Pancreas (tissue), 10 donors: ENCODE measurements around the gene COMMD1. TPM values are rescaled to one million over a fixed set of nuclear protein-coding genes. Genes with fewer than 3 reads are reported as not detected.

Source experiments
- ATAC-seq, 4 donors: fragments of 200-7000 bp; cut with Tn5 transposase; one replicate each; pipeline versions ENCODE4 v1.8.0 to v1.9.1; 2020; ENCODE audit warnings: mild to moderate bottlenecking in 4 of 4, moderate library complexity in 4 of 4
- DNase-seq, 6 donors: peaks; one replicate each; pipeline ENCODE4 v3.0.0-alpha.2; 2020
- FAIRE-seq: peaks from 2 replicates; lab custom pipeline; 2012; peaks lifted over from hg19 to GRCh38; lab: Jason Lieb, UNC
- H3K27ac ChIP-seq, 4 donors: fragments of 200-600 bp; sonication (generic); 1 replicate in 3 of 4; 2 replicates in 1 of 4; pipeline versions ENCODE4 v1.5.0 to v1.8.0; 2020
- H3K27me3 ChIP-seq, 4 donors: fragments of 200-600 bp; one replicate each; pipeline ENCODE4 v1.8.0; 2021
- H3K36me3 ChIP-seq, 3 donors: fragments of 200-600 bp; sonication (generic) in 1 of 3; one replicate each; pipeline versions ENCODE4 v1.5.0 to v1.8.0; 2020 to 2021
- H3K4me1 ChIP-seq, 3 donors: fragments of 200-600 bp; one replicate each; pipeline ENCODE4 v1.8.0; 2021
- H3K4me3 ChIP-seq, 4 donors: fragments of 200-600 bp; sonication (generic) in 2 of 4; one replicate each; pipeline versions ENCODE4 v1.5.0 to v1.8.0; 2020 to 2021
- H3K9me3 ChIP-seq, 4 donors: fragments of 200-600 bp; one replicate each; pipeline ENCODE4 v1.8.0; 2021
- WGBS, 2 donors: extraction: QIAGEN DNeasy Blood & Tissue Kit; methylation state at CpG; one replicate each; pipeline ENCODE4 v1.1.7; 2013; 5-methylcytosine and 5-hydroxymethylcytosine counted together
- intact Hi-C, 3 donors: fragments of 100-400 bp; cut with DNase I; formaldehyde crosslinking; loops; one replicate each; pipeline versions ENCODE4 v1.11.1 to v1.14.2; 2022
- polyA plus RNA-seq, 2 donors: library from polyadenylated mRNA; stranded (reverse); fragments of 200-250 nt; gene quantifications; one replicate each; pipeline ENCODE4 v1.2.3, GENCODE V29; 2013
- total RNA-seq, 6 donors: library from RNA; stranded (reverse); fragmentation: NEBNext Ultra II Directional in 4 of 6; extraction: Animal tissue kit (Norgen Biotek cat#: 25700) in 4 of 6; gene quantifications; one replicate each; pipeline versions ENCODE4 v1.2.1 to v1.2.4, GENCODE V29; 2021 to 2023
- TF ChIP-seq, protein P1 (sequence below), 4 donors: fragments of 200-600 bp; sonication (generic) in 3 of 4; IDR thresholded peaks; one replicate each; pipeline versions ENCODE4 v1.5.0 to v1.8.0; 2021; ENCODE audit warnings: antibody characterized with exemption in 4 of 4
- donor health status: healthy with polysubstance abuse.
- donor health status: DM: no; HTN: no; CAD: no; lungs with moderate emphysema.
- donor health status: DM: no; HTN: no; CAD: no.
- donor health status: control.
- donor health status: control.
- donor health status: Bipolar disorder and iron deficiency.
- donor health status: DM: yes; HTN: yes; CAD: no.
- donor health status: DM: no; HTN: no; CAD: no.
- donor health status: DM: no; HTN: no; CAD: no.
- donor health status: DM: yes; HTN: yes; CAD: no.

Gene COMMD1
- total and polyA plus RNA-seq, 8 donors = 9.3 to 27.0 (median 15.8) TPM

DNA sequence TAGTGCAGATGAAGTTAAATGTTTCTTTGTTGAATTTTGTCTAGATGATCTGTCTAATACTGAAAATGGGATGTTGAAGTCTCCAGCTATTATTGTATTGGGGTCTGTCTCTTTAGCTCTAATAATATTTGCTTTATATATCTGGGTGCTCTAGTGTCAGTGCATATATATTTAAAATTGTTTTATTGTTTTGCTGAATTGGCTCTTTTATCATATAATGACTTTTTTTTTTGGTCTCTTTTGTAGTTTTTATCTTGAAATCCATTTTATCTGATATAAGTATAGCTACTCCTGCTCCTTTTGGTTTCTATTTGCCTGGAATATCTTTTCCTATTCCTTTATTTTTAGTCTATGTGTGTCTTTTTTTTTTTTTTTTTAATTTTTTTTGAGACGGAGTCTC is 79.2 kb downstream of the COMMD1 start:
- Histone ChIP-seq H3K9me3 (no peaks in the 10 kb centered on the region), H3K4me3 (no peak overlapping the region), H3K36me3 (no peaks in the 10 kb centered on the region), H3K27ac (no peak overlapping the region), H3K4me1 (no peaks in the 10 kb centered on the region), H3K27me3 (no peaks in the 10 kb centered on the region)
- intact Hi-C loops = no loop called here
- 95% methylated on average over 1 of the region's 1 CpG; no CpG with 5 or more reads in 1 of the 2 donors for WGBS, 2 donors
- no peak for FAIRE-seq
- TF ChIP-seq, protein P1, sequence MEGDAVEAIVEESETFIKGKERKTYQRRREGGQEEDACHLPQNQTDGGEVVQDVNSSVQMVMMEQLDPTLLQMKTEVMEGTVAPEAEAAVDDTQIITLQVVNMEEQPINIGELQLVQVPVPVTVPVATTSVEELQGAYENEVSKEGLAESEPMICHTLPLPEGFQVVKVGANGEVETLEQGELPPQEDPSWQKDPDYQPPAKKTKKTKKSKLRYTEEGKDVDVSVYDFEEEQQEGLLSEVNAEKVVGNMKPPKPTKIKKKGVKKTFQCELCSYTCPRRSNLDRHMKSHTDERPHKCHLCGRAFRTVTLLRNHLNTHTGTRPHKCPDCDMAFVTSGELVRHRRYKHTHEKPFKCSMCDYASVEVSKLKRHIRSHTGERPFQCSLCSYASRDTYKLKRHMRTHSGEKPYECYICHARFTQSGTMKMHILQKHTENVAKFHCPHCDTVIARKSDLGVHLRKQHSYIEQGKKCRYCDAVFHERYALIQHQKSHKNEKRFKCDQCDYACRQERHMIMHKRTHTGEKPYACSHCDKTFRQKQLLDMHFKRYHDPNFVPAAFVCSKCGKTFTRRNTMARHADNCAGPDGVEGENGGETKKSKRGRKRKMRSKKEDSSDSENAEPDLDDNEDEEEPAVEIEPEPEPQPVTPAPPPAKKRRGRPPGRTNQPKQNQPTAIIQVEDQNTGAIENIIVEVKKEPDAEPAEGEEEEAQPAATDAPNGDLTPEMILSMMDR (IDR thresholded peaks at IDR 0.05) = no peak
- no peak for DNase-seq
- no peak for ATAC-seq

DNA sequence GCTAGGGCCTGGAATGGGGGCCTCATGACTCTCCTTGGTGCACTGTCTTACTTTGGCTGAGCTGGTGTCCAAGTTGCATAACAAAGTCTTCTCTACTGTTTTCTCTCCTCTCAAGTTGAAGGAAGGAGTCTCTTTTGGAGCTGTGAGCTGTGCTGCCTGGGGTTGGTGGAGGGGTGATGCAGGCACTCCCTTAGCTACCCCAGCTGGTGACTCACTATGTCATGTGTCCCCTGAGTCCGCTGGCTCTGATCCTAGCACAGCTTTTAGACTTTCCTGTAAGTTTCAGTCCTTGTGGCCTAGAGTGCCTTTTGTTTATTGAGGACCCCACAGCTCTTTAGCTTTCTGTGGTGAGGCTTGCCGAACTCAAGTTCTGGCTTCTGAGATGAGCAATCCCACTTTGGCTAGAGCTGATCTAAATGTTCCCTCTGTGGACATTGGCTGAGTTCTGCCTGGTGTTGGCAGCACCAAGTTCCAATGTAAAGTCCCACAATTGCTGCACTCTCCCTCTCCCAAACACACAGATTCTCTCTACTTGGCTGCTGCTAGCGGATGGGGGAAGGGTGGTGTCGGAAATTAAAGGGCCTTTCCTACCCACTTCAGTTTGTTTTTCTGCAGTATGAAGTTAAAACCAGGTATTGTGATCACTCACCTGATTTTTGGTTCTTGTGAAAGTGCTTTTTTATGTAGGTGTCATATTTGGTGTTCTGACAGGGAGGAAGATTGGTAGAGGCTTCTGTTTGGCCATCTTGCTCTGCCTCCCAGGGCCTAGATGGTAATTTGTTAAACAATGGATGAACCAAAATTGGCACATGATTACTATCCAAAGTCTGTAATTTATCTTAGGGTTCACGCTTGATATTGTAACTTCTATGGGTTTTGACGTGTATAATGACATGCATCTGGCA is 83.2 kb downstream of the COMMD1 start:
- intact Hi-C loops = no loop called here
- ATAC-seq = no peak
- TF ChIP-seq, protein P1 (IDR thresholded peaks at IDR 0.05) = no peak
- Histone ChIP-seq H3K4me1 (no peaks in the 10 kb centered on the region), H3K27ac (no peak overlapping the region), H3K27me3 (no peaks in the 10 kb centered on the region), H3K9me3 (no peaks in the 10 kb centered on the region), H3K4me3 (no peak overlapping the region), H3K36me3 (no peaks in the 10 kb centered on the region)
- no peak for DNase-seq
- no peak for FAIRE-seq
- WGBS, 2 donors = 89 to 98% methylated on average over 6 of the region's 6 CpGs

DNA sequence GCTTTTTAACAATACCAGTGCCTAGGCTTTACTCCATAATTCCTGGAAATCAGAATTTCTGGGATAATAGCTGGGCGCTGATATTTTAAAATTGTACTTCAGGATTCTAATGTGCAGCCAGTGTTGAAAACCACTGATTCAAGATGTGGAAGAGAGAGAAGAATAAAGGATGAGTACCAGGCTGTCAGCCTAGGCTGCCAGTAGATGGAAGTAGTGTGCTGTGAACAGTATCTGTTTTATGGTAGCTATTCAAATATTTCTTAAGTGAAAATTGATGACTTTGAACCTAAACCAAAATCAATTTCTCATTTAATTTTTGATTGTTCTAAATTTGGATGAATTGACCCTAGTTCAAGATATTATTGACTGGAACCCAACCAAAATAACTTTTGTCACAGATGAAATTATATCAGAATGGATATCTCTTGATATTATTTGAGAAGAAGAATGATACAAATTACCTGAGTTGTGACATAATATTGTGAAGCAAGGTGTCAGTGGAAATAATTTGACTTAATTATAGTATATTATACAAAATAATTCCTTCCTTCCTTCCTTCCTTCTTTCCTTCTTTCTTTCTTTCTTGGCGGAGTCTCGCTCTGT is 88.0 kb downstream of the COMMD1 start:
- intact Hi-C loops = no loop called here
- H3K36me3 ChIP-seq = no peaks in the 10 kb centered on the region
- H3K9me3 ChIP-seq = no peaks in the 10 kb centered on the region
- no peak for DNase-seq
- no peak overlapping the region for H3K27ac ChIP-seq
- peak in 3 of 4 donors; percentile 66 to 76 (median 76) for ATAC-seq
- H3K4me3 ChIP-seq = no peak overlapping the region
- TF ChIP-seq, protein P1 (IDR thresholded peaks at IDR 0.05) = peak in 2 of 4 donors; percentile 17 to 22
- peak; percentile 70 for FAIRE-seq
- no peaks in the 10 kb centered on the region for H3K27me3 ChIP-seq
- WGBS, 2 donors = 77 to 78% methylated on average over 3 of the region's 3 CpGs
- H3K4me1 ChIP-seq = no peaks in the 10 kb centered on the region

DNA sequence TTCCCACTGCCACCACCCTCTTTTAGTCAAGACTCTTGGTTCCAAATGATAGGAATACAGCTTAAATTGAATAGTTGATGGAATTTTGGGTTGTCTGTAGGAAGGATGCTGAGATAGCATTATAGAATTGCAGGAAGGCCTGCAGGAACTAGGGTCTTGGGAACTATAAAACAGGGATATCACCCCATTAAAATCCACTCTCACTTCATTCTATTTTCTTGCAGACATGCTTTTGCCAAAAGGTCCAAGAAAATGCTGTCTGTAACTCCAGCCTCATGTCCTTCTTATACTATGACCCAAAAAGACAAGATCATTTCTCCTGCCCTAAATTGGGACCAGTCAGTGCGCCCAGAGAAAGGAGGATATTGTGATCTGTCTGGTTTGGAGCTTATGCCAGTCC is 89.1 kb downstream of the COMMD1 start:
- Histone ChIP-seq H3K9me3 (no peaks in the 10 kb centered on the region), H3K4me1 (no peaks in the 10 kb centered on the region), H3K27ac (no peak overlapping the region), H3K27me3 (no peaks in the 10 kb centered on the region), H3K4me3 (no peak overlapping the region), H3K36me3 (no peaks in the 10 kb centered on the region)
- intact Hi-C loops = no loop called here
- WGBS, 2 donors = 96 to 100% methylated on average over 1 of the region's 1 CpG
- TF ChIP-seq, protein P1 (IDR thresholded peaks at IDR 0.05) = no peak
- no peak for FAIRE-seq
- ATAC-seq = no peak
- no peak for DNase-seq
